HG03457 (cell line): ENCODE data around the gene CCDC74B.
A peak's percentile ranks its signal among the peaks of the same experiment; 100 is the strongest.
"Not testable (repeated sequence)": the region's sequence is repeated elsewhere in the genome, so short reads cannot be mapped to it uniquely, and the experiment has no call there.

Source experiments
- ATAC-seq: cut with Tn5 transposase; IDR thresholded peaks from one replicate; pipeline ENCODE4 v1.9.1; 2021; ENCODE audit warnings: moderate number of reproducible peaks; ENCODE audit not compliant: unreplicated experiment

Gene CCDC74B

GRCh38 chr2:130145006-130145414 is at the start of gene CCDC74B:
Gene CCDC74B, minus strand, starts transcription at chr2:130145112. Its CDS starts 116 bp downstream, at chr2:130144996.
- ATAC-seq: peak; percentile 86

GRCh38 chr2:130193824-130194223 is 48.9 kb upstream of the CCDC74B start:
- ATAC-seq: not testable (repeated sequence)

- not testable (repeated sequence) for ATAC-seq
Observed at GRCh38 chr2:130192451-130192850, 47.5 kb upstream of the CCDC74B start.

- ATAC-seq: not testable (repeated sequence)
Observed at GRCh38 chr2:130191319-130191718, 46.4 kb upstream of the CCDC74B start.

GRCh38 chr2:130190237-130190636 is 45.3 kb upstream of the CCDC74B start:
- no peak for ATAC-seq

- ATAC-seq: not testable (repeated sequence)
Observed at GRCh38 chr2:130188958-130189357, 44.0 kb upstream of the CCDC74B start.

- ATAC-seq: not testable (repeated sequence)
Observed at GRCh38 chr2:130187859-130188792, 43.2 kb upstream of the CCDC74B start.

GRCh38 chr2:130187268-130187667 is 42.4 kb upstream of the CCDC74B start:
- no peak for ATAC-seq

GRCh38 chr2:130186391-130186790 is 41.5 kb upstream of the CCDC74B start:
- no peak for ATAC-seq

- no peak for ATAC-seq
Observed at GRCh38 chr2:130185896-130186295, 41.0 kb upstream of the CCDC74B start.

GRCh38 chr2:130185436-130185835 is 40.5 kb upstream of the CCDC74B start:
- ATAC-seq: no peak

- no peak for ATAC-seq
Observed at GRCh38 chr2:130183512-130184373, 38.8 kb upstream of the CCDC74B start.

- ATAC-seq: peak; percentile 2
Observed at GRCh38 chr2:130182826-130183511, 38.1 kb upstream of the CCDC74B start.

- ATAC-seq: peak; percentile 76
Observed at GRCh38 chr2:130181880-130182682, 37.2 kb upstream of the CCDC74B start, which contains the start of gene MZT2B. Gene MZT2B, plus strand, starts transcription at chr2:130182262. Its CDS starts 21 bp downstream, at chr2:130182283.

- ATAC-seq: peak; percentile 56
Observed at GRCh38 chr2:130181325-130181879, 36.5 kb upstream of the CCDC74B start, which contains the start of gene SMPD4. Gene SMPD4, minus strand, starts transcription at chr2:130181602. Its CDS starts 5,010 bp downstream, at chr2:130176592.

GRCh38 chr2:130180404-130181324 is 35.8 kb upstream of the CCDC74B start:
- ATAC-seq: not testable (repeated sequence)

- ATAC-seq: not testable (repeated sequence)
Observed at GRCh38 chr2:130174866-130175265, 30.0 kb upstream of the CCDC74B start.

- no peak for ATAC-seq
Observed at GRCh38 chr2:130169896-130170295, 25.0 kb upstream of the CCDC74B start.
